Measurements from ENCODE around the gene GALM.
"Not testable (repeated sequence)": the region's sequence is repeated elsewhere in the genome, so short reads cannot be mapped to it uniquely, and the experiment has no call there.

Gene GALM

GRCh38 chr2:38682620-38683019, 16.7 kb downstream of the GALM start:
- DNase-seq, result not testable (repeated sequence)

GRCh38 chr2:38683766-38684165, 17.9 kb downstream of the GALM start:
- DNase-seq, result no peak

GRCh38 chr2:38685116-38685735, 19.3 kb downstream of the GALM start:
- no peak for DNase-seq

GRCh38 chr2:38690499-38691420, 24.8 kb downstream of the GALM start:
- peak; percentile 34 for DNase-seq

GRCh38 chr2:38691994-38692393, 26.1 kb downstream of the GALM start:
- no peak for DNase-seq

- DNase-seq, result no peak
Measured at GRCh38 chr2:38692636-38693318, 26.9 kb downstream of the GALM start.

- no peak for DNase-seq
Measured at GRCh38 chr2:38697116-38697840, 31.4 kb downstream of the GALM start.

- no peak for DNase-seq
Measured at GRCh38 chr2:38698467-38699003, 32.6 kb downstream of the GALM start.

- no peak for DNase-seq
Measured at GRCh38 chr2:38700113-38700785, 34.3 kb downstream of the GALM start.

- no peak for DNase-seq
Measured at GRCh38 chr2:38700881-38701458, 35.1 kb downstream of the GALM start.

- no peak for DNase-seq
Measured at GRCh38 chr2:38701542-38701941, 35.6 kb downstream of the GALM start.

- no peak for DNase-seq
Measured at GRCh38 chr2:38702413-38702812, 36.5 kb downstream of the GALM start.

GRCh38 chr2:38703336-38703735, 37.4 kb downstream of the GALM start:
- DNase-seq, result not testable (repeated sequence)

- no peak for DNase-seq
Measured at GRCh38 chr2:38704664-38705063, 38.8 kb downstream of the GALM start.

- DNase-seq, result no peak
Measured at GRCh38 chr2:38706846-38707345, 41.0 kb downstream of the GALM start.

GRCh38 chr2:38708491-38708890, 42.6 kb downstream of the GALM start:
- DNase-seq, result not testable (repeated sequence)

- DNase-seq, result no peak
Measured at GRCh38 chr2:38708900-38709566, 43.1 kb downstream of the GALM start.

GRCh38 chr2:38709567-38710194, 43.8 kb downstream of the GALM start:
- no peak for DNase-seq

GRCh38 chr2:38711558-38711957, 45.6 kb downstream of the GALM start:
- DNase-seq, result no peak

GRCh38 chr2:38712413-38712812, 46.5 kb downstream of the GALM start:
- DNase-seq, result no peak
